ENCODE measurements around the gene REC8.

Gene REC8

GRCh38 chr14:24145219-24145618, 26.7 kb upstream of the REC8 start:
- Mint-ChIP-seq H3K36me3 (peaks cover 57% of the 10 kb centered on the region), H3K9me3 (no peaks in the 10 kb centered on the region), H3K4me3 (peak overlapping the region; percentile 93), H3K27ac (peak overlapping the region; percentile 99), H3K4me1 (peaks cover 63% of the 10 kb centered on the region), H3K27me3 (no peaks in the 10 kb centered on the region)
- DNase-seq, result no peak
- CTCF ChIA-PET, result interaction anchor here (1.2 to 8.0 kb wide), 3 partner anchors 9 to 37 kb away, joined by 6 to 67 read pairs (median 16); partner anchors contain the start of genes IRF9 and PSME1

- peak overlapping the region; percentile 93 for H3K4me3 Mint-ChIP-seq
- DNase-seq, result no peak
- H3K9me3 Mint-ChIP-seq, result no peaks in the 10 kb centered on the region
- CTCF ChIA-PET, result interaction anchor here (1.2 to 8.0 kb wide), 3 partner anchors 10 to 37 kb away, joined by 6 to 67 read pairs (median 16); partner anchors contain the start of genes IRF9 and PSME1
- H3K27ac Mint-ChIP-seq, result peak overlapping the region; percentile 99
- peaks cover 62% of the 10 kb centered on the region for H3K36me3 Mint-ChIP-seq
- no peaks in the 10 kb centered on the region for H3K27me3 Mint-ChIP-seq
- peaks cover 65% of the 10 kb centered on the region for H3K4me1 Mint-ChIP-seq
Measured at GRCh38 chr14:24145690-24146452, 26.0 kb upstream of the REC8 start.

DNA sequence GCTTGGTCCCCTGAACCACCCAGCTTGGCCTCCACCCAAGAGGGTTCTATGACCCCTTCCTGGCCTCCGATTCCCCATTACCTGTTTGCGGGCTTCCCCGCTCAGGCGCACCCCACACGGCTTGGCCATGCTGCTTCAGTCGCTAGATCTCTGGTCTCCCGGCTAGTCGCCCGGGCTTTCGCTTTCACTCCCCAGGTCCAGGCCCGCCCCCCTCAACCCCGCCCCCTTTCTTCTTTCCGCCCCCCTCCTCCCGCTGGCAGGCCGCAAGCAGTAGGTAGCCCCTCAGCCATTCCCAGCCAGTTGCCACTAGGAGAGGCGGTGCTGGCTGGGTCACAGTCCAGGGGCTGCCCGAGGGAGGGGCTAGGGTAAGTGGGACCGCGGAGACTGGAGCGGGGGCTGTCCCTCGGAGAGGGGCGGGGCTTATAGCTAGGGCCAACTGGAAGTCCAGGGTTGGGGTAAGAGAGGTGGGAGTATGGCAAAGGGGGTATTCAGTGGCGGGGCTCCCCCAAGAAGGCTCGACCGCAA, 25.4 kb upstream of the REC8 start, which contains the start of gene PSME2:
Gene PSME2, minus strand, starts transcription at position 158 of the 525 bp plus-strand sequence. Its CDS starts 29 bp downstream, at position 129.
- peaks cover 65% of the 10 kb centered on the region for H3K4me1 Mint-ChIP-seq
- CTCF ChIA-PET, result interaction anchor here (0.8 to 8.0 kb wide), 6 partner anchors 11 to 285 kb away, joined by 3 to 67 read pairs (median 6); partner anchors contain the start of genes CIDEB, IRF9 and PSME1

GRCh38 chr14:24146978-24147760, 24.7 kb upstream of the REC8 start, which contains the start of gene RNF31:
Gene RNF31, plus strand, starts transcription at chr14:24147498. Its CDS starts 201 bp downstream, at chr14:24147699.
- no peaks in the 10 kb centered on the region for H3K27me3 Mint-ChIP-seq
- H3K9me3 Mint-ChIP-seq, result no peaks in the 10 kb centered on the region
- CTCF ChIA-PET, result interaction anchor here (0.8 to 8.0 kb wide), 7 partner anchors 10 to 284 kb away, joined by 3 to 67 read pairs (median 4); partner anchors contain the start of genes CIDEB, IRF9 and PSME1
- H3K4me1 Mint-ChIP-seq, result peaks cover 65% of the 10 kb centered on the region
- H3K4me3 Mint-ChIP-seq, result peak within 1 kb of the TSS; percentile 93
- DNase-seq, result peak; percentile 100
- H3K27ac Mint-ChIP-seq, result peak within 1 kb of the TSS; percentile 99
- H3K36me3 Mint-ChIP-seq, result peaks cover 67% of the 10 kb centered on the region

More for the DNA sequence above, 25.4 kb upstream of the REC8 start, which contains the start of gene PSME2:
- Mint-ChIP-seq H3K4me3 (peak within 1 kb of the TSS; percentile 93), H3K27ac (peak within 1 kb of the TSS; percentile 99), H3K27me3 (no peaks in the 10 kb centered on the region), H3K9me3 (no peaks in the 10 kb centered on the region), H3K36me3 (peaks cover 63% of the 10 kb centered on the region)
- DNase-seq, result peak; percentile 93

- H3K4me3 Mint-ChIP-seq, result peak overlapping the region; percentile 93
- CTCF ChIA-PET, result interaction anchor here (0.8 to 8.0 kb wide), 5 partner anchors 9 to 160 kb away, joined by 3 to 67 read pairs (median 4); partner anchors contain the start of genes CIDEB and IRF9
Measured at GRCh38 chr14:24147761-24148428, 24.0 kb upstream of the REC8 start.

GRCh38 chr14:24149302-24149969, 22.4 kb upstream of the REC8 start:
- Mint-ChIP-seq H3K4me3 (peak overlapping the region; percentile 93), H3K4me1 (peaks cover 47% of the 10 kb centered on the region), H3K27me3 (no peaks in the 10 kb centered on the region), H3K9me3 (no peaks in the 10 kb centered on the region), H3K36me3 (peaks cover 59% of the 10 kb centered on the region), H3K27ac (peak overlapping the region; percentile 11)
- CTCF ChIA-PET, result interaction anchor here (1.7 to 8.0 kb wide), 2 partner anchors 11 to 91 kb away, joined by 3 to 67 read pairs; partner anchors contain the start of gene IRF9
- no peak for DNase-seq

More at GRCh38 chr14:24147761-24148428, 24.0 kb upstream of the REC8 start:
- peaks cover 61% of the 10 kb centered on the region for H3K4me1 Mint-ChIP-seq
- peak; percentile 34 for DNase-seq
- H3K36me3 Mint-ChIP-seq, result peaks cover 66% of the 10 kb centered on the region
- H3K27ac Mint-ChIP-seq, result peak overlapping the region; percentile 81
- no peaks in the 10 kb centered on the region for H3K9me3 Mint-ChIP-seq
- no peaks in the 10 kb centered on the region for H3K27me3 Mint-ChIP-seq

- CTCF ChIA-PET, result interaction anchor here (1.7 to 8.0 kb wide), 2 partner anchors 11 to 92 kb away, joined by 3 to 67 read pairs; partner anchors contain the start of gene IRF9
- no peaks in the 10 kb centered on the region for H3K9me3 Mint-ChIP-seq
- no peak overlapping the region for H3K4me3 Mint-ChIP-seq
- H3K27me3 Mint-ChIP-seq, result no peaks in the 10 kb centered on the region
- DNase-seq, result no peak
- H3K27ac Mint-ChIP-seq, result no peak overlapping the region
- peaks cover 45% of the 10 kb centered on the region for H3K4me1 Mint-ChIP-seq
- H3K36me3 Mint-ChIP-seq, result peaks cover 61% of the 10 kb centered on the region
Measured at GRCh38 chr14:24150061-24150460, 21.8 kb upstream of the REC8 start.

- Mint-ChIP-seq H3K27ac (peak overlapping the region; percentile 75), H3K4me3 (no peak overlapping the region), H3K4me1 (peaks cover 41% of the 10 kb centered on the region), H3K27me3 (no peaks in the 10 kb centered on the region), H3K9me3 (no peaks in the 10 kb centered on the region), H3K36me3 (peaks cover 62% of the 10 kb centered on the region)
- CTCF ChIA-PET, result interaction anchor here (0.6 to 8.0 kb wide), 4 partner anchors 10 to 92 kb away, joined by 3 to 67 read pairs (median 4); partner anchors contain the start of gene IRF9
- DNase-seq, result no peak
Measured at GRCh38 chr14:24150567-24150966, 21.3 kb upstream of the REC8 start.

GRCh38 chr14:24150993-24151392, 20.9 kb upstream of the REC8 start:
- Mint-ChIP-seq H3K36me3 (peaks cover 62% of the 10 kb centered on the region), H3K27me3 (no peaks in the 10 kb centered on the region), H3K4me3 (no peak overlapping the region), H3K27ac (no peak overlapping the region), H3K4me1 (peaks cover 40% of the 10 kb centered on the region), H3K9me3 (no peaks in the 10 kb centered on the region)
- CTCF ChIA-PET, result interaction anchor here (0.6 to 8.0 kb wide), 4 partner anchors 10 to 93 kb away, joined by 3 to 67 read pairs (median 4); partner anchors contain the start of gene IRF9
- no peak for DNase-seq

- Mint-ChIP-seq H3K4me3 (no peak overlapping the region), H3K4me1 (peaks cover 40% of the 10 kb centered on the region), H3K9me3 (no peaks in the 10 kb centered on the region), H3K27me3 (no peaks in the 10 kb centered on the region), H3K27ac (no peak overlapping the region), H3K36me3 (peaks cover 58% of the 10 kb centered on the region)
- DNase-seq, result no peak
- CTCF ChIA-PET, result interaction anchor here (0.9 to 8.0 kb wide), 2 partner anchors 9 to 14 kb away, joined by 3 to 67 read pairs; partner anchors contain the start of gene IRF9
Measured at GRCh38 chr14:24151404-24152080, 20.3 kb upstream of the REC8 start.

DNA sequence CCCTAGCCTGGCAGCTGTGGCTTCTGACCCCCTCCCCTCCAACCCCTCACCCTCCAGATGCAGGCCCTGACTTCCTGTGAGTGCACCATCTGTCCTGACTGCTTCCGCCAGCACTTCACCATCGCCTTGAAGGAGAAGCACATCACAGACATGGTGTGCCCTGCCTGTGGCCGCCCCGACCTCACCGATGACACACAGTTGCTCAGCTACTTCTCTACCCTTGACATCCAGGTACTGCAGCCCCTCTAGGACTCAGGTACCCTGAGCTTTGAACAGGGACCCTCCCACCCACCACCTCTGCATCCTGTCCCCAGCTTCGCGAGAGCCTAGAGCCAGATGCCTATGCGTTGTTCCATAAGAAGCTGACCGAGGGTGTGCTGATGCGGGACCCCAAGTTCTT, 16.8 kb upstream of the REC8 start:
- CTCF ChIA-PET, result interaction anchor here (0.7 to 1.3 kb wide), 3 partner anchors 46 to 97 kb away, joined by 3 read pairs; partner anchors contain the start of gene MDP1
- Mint-ChIP-seq H3K9me3 (no peaks in the 10 kb centered on the region), H3K4me1 (peaks cover 28% of the 10 kb centered on the region), H3K36me3 (peaks cover 62% of the 10 kb centered on the region), H3K27ac (peak overlapping the region; percentile 7), H3K27me3 (no peaks in the 10 kb centered on the region), H3K4me3 (no peak overlapping the region)
- no peak for DNase-seq

GRCh38 chr14:24156840-24157239, 15.0 kb upstream of the REC8 start:
- H3K4me1 Mint-ChIP-seq, result peaks cover 37% of the 10 kb centered on the region
- H3K27ac Mint-ChIP-seq, result peak overlapping the region; percentile 61
- peaks cover 67% of the 10 kb centered on the region for H3K36me3 Mint-ChIP-seq
- no peaks in the 10 kb centered on the region for H3K9me3 Mint-ChIP-seq
- CTCF ChIA-PET, result interaction anchor here (0.7 kb wide), 1 partner anchor 9 kb away, joined by 3 read pairs; the partner anchor contains the start of gene RNF31
- no peak for DNase-seq
- H3K27me3 Mint-ChIP-seq, result peaks cover 6% of the 10 kb centered on the region
- no peak overlapping the region for H3K4me3 Mint-ChIP-seq

Measured in activated naive CD4-positive, alpha-beta T cell treated with anti-CD3 and anti-CD28 coated beads, Interleukin-2, amount 10 ng/mL, durations not matched to agents 7 days and 5 days (primary cell).